Cardiac fibroblast (primary cell): ENCODE data around the gene SLC35F1.

Experiments
- DNase-seq, 2 donors: peaks; one replicate each; pipeline versions ENCODE4 v3.0.0 to v3.0.0-alpha.2; 2010; ENCODE audit warnings: low read depth in 2 of 2
- H3K4me3 ChIP-seq, 2 donors: replicated peaks in 1 of 2; 1 replicate in 1 of 2; 2 replicates in 1 of 2; pipeline ENCODE4 v1.5.1; 2011; ENCODE audit warnings: low read depth in 2 of 2, low read length in 2 of 2, mild to moderate bottlenecking in 2 of 2, moderate library complexity in 1 of 2
- TF ChIP-seq, protein P1 (sequence below): IDR thresholded peaks from one replicate; pipeline ENCODE4 v1.5.1; 2011; ENCODE audit warnings: low read depth, mild to moderate bottlenecking, low read length, inconsistent platforms

The SLC35F1 gene

DNA sequence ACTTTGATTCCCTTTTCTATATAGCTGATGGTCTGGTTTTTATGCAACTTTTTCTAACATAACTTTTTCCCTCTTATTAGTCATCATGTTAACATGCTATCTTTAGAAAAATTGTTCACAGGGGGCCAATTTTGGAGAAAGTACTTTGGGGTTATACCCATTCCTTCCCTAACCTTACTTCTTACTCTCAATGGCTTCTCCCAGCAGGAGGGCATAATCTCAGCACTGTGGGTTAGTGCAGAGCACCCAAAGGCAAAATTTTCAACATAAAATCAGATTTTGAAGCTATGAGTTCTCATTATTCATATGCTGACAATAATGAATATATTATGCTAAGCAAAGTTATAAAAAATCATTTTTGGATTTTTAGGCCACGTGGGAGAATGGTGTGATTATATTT, 299.2 kb downstream of the SLC35F1 start:
- DNase-seq, result no peak
- H3K4me3 ChIP-seq, result no peak overlapping the region
- TF ChIP-seq, protein P1, sequence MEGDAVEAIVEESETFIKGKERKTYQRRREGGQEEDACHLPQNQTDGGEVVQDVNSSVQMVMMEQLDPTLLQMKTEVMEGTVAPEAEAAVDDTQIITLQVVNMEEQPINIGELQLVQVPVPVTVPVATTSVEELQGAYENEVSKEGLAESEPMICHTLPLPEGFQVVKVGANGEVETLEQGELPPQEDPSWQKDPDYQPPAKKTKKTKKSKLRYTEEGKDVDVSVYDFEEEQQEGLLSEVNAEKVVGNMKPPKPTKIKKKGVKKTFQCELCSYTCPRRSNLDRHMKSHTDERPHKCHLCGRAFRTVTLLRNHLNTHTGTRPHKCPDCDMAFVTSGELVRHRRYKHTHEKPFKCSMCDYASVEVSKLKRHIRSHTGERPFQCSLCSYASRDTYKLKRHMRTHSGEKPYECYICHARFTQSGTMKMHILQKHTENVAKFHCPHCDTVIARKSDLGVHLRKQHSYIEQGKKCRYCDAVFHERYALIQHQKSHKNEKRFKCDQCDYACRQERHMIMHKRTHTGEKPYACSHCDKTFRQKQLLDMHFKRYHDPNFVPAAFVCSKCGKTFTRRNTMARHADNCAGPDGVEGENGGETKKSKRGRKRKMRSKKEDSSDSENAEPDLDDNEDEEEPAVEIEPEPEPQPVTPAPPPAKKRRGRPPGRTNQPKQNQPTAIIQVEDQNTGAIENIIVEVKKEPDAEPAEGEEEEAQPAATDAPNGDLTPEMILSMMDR, result no peak

DNA sequence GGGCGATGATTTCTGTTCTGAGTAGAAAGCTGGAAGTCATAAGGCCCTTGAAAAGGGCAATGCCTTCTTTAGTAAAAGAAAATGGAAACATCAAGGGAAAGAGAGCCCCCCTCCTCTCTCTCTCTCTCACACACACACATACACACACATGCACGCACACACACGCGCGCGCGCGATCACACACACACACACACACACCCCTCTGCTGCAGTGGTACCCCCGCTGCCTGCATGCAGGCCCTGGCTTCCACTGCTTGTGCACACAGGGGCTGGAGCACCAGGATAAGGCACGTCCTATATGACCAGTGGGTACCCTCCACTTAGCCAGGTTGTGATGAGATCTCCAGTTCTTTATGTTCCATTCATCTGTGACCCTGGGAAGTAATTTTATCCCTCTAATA, 300.9 kb downstream of the SLC35F1 start:
- DNase-seq, result no peak
- no peak overlapping the region for H3K4me3 ChIP-seq
- TF ChIP-seq, protein P1, result no peak

DNA sequence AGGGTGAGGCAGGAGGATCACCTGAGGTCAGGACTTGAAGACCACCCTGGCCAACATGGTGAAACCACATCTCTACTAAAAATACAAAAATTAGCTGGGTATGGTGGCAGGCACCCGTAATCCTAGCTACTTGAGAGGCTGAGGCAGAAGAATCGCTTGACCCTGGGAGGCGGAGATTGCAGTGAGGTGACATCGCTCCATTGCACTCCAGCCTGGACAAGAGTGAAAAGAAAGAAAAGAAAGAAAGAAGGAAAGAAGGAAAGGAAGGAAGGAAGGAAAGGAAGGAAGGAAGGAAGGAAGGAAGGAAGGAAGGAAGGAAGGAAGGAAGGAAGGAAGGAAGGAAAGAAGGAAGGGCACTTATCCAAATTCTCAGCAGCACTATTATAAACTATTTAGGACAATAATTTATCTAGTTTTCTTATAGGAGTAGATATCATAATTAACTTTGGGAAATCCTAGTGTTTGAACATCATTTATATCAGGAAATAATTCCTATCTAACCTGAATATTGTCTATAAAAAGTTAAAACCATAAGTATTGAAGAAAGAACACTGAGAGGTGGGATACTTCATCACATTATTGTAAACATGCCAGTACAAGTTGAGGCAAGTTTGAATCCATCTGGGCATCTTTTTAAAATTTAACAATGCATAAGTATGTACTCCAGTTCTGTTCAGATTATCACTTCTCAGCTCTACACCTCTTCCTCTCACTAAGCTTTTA, 305.5 kb downstream of the SLC35F1 start:
- TF ChIP-seq, protein P1, result no peak
- H3K4me3 ChIP-seq, result no peak overlapping the region
- DNase-seq, result no peak

DNA sequence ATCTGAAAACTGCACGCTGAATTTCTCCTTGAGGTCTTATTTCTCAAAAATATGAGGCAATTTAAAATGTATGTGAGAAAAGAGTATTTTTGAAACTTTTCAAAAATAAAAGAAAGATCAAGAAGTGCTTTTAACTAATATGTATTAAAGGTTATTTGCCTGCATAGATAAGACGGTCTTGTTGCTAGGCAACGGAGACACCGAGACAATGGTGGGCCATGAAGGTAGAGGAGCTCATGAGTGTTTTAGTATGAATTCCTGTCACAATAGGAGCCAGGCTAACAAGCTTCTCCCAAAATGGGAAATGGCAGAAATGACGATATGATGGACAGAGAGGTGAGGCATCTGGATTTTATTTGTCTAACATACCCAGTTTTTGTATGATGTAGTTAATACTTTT, 308.2 kb downstream of the SLC35F1 start:
- TF ChIP-seq, protein P1, result no peak
- DNase-seq, result no peak
- H3K4me3 ChIP-seq, result no peak overlapping the region

DNA sequence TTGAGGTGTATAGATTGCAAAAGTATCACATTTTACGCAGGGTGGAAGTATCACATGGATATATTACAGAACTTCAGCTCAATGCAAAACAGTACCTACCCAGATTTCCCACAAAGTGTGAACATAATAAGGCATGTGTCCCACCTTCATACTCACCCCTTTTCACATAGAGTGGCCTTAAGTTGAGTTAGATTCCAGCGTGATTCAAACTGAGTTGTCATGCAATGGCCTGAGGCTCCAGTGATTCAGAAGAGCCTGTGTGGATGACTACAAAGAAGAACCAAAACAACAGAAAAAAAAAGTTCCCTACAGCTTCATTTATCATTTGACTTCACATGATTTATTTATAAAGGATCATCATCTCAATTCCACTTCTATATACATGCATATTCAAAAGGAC, 309.7 kb downstream of the SLC35F1 start:
- no peak overlapping the region for H3K4me3 ChIP-seq
- TF ChIP-seq, protein P1, result no peak
- no peak for DNase-seq

DNA sequence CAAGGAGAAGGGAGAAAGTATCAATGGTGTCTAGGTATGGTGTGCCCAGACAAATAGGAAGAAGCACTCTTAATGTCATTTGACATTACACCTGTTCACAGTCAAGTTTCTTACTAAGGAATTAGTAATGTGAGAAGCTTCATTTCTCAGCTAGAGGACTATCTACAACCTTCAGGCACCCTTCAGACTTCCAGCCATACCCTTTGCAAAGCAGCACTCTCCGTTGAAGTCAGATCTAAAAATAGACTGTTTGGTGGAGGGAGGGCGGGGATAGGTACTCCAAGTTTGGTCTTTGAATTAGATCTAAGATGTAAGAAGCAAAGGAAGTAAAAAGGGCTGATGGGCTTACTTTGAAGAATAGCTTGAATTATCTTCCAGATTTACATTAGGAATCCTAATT, 311.1 kb downstream of the SLC35F1 start:
- TF ChIP-seq, protein P1, result no peak
- DNase-seq, result no peak
- no peak overlapping the region for H3K4me3 ChIP-seq

DNA sequence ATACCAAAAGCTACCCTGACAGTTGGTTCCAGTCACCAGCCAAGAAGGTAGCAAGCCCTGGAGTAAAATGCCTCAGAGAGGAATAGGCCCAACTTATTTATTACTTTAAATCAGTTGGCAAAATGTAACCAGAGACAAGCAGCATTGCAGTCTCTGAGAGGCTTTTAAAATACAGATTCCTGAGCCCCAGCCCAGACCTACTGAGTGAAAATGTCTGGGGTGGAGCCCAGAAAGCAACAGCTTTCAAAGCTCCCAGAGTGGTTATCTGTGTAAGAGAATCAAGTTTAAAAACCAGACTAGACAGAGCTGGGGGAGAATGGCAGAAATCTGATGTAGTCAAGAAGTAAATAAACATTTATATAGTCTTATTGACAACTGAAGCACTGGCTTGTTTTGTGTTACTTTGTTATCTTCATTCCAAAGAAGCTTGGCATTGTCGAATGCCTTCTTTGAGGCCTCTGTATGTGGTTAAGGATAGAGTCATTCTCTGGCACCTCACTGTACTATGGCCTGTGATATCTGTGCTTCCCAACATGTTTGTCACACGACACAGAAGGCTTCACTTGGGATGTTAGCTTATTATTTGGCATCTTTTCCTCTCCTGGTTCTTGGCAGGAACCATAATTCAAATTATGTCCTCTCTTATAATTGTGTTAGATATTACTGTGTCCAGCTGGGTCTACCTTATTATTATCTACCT, 313.5 kb downstream of the SLC35F1 start:
- DNase-seq, result no peak
- TF ChIP-seq, protein P1, result no peak
- H3K4me3 ChIP-seq, result no peak overlapping the region
